HG02973 (cell line): ENCODE results near the gene PPP3CA.
A peak's percentile ranks its signal among the peaks of the same experiment; 100 is the strongest.
"Not testable (repeated sequence)": the region's sequence is repeated elsewhere in the genome, so short reads cannot be mapped to it uniquely, and the experiment has no call there.

Source experiments
- ATAC-seq: cut with Tn5 transposase; IDR thresholded peaks from one replicate; pipeline ENCODE4 v1.9.1; 2021; ENCODE audit warnings: moderate library complexity; ENCODE audit not compliant: unreplicated experiment

PPP3CA gene

GRCh38 chr4:101114936-101115372, 232.4 kb downstream of the PPP3CA start:
- ATAC-seq: no peak

- ATAC-seq: no peak
Observed at GRCh38 chr4:101104312-101105052, 242.8 kb downstream of the PPP3CA start.

- peak; percentile 83 for ATAC-seq
Observed at GRCh38 chr4:101103381-101104142, 243.8 kb downstream of the PPP3CA start.

- ATAC-seq: no peak
Observed at GRCh38 chr4:101102114-101102742, 245.1 kb downstream of the PPP3CA start.

GRCh38 chr4:101101072-101101471, 246.3 kb downstream of the PPP3CA start:
- ATAC-seq: no peak

- ATAC-seq: no peak
Observed at GRCh38 chr4:101098666-101099400, 248.5 kb downstream of the PPP3CA start.

GRCh38 chr4:101092609-101093008, 254.7 kb downstream of the PPP3CA start:
- not testable (repeated sequence) for ATAC-seq

- no peak for ATAC-seq
Observed at GRCh38 chr4:101089168-101089567, 258.2 kb downstream of the PPP3CA start.

- ATAC-seq: no peak
Observed at GRCh38 chr4:101086801-101087586, 260.3 kb downstream of the PPP3CA start.

- no peak for ATAC-seq
Observed at GRCh38 chr4:101083131-101083530, 264.2 kb downstream of the PPP3CA start.

GRCh38 chr4:101081695-101082369, 265.5 kb downstream of the PPP3CA start:
- ATAC-seq: no peak

- ATAC-seq: no peak
Observed at GRCh38 chr4:101081166-101081565, 266.2 kb downstream of the PPP3CA start.

- ATAC-seq: no peak
Observed at GRCh38 chr4:101078950-101079349, 268.4 kb downstream of the PPP3CA start.

GRCh38 chr4:101076032-101076431, 271.3 kb downstream of the PPP3CA start:
- no peak for ATAC-seq

- no peak for ATAC-seq
Observed at GRCh38 chr4:101075536-101075935, 271.8 kb downstream of the PPP3CA start.

GRCh38 chr4:101074326-101074725, 273.0 kb downstream of the PPP3CA start:
- ATAC-seq: no peak

GRCh38 chr4:101071241-101071640, 276.1 kb downstream of the PPP3CA start:
- ATAC-seq: no peak

GRCh38 chr4:101068115-101068514, 279.2 kb downstream of the PPP3CA start:
- no peak for ATAC-seq

GRCh38 chr4:101067383-101067782, 279.9 kb downstream of the PPP3CA start:
- no peak for ATAC-seq
